Ovary (tissue), 9 donors: ENCODE results near the gene ARL2BP. TPM values are rescaled to one million over a fixed set of nuclear protein-coding genes. Genes with fewer than 3 reads are reported as not detected.

Experiments used
- DNase-seq, 5 donors: peaks; one replicate each; pipeline ENCODE4 v3.0.0-alpha.2; 2019 to 2020
- H3K27ac ChIP-seq, 2 donors: fragments of 200-600 bp; one replicate each; pipeline versions ENCODE4 v1.5.1 to v1.8.0; 2019 to 2022
- H3K27me3 ChIP-seq: fragments of 200-600 bp; one replicate; pipeline ENCODE4 v1.8.0; 2022
- H3K36me3 ChIP-seq: fragments of 200-600 bp; sonication (generic); one replicate; pipeline ENCODE4 v1.5.1; 2019
- H3K4me1 ChIP-seq: one replicate; pipeline ENCODE4 v1.8.1; 2013; ENCODE audit warnings: mild to moderate bottlenecking, moderate library complexity; ENCODE audit not compliant: insufficient read depth
- H3K4me3 ChIP-seq: fragments of 200-600 bp; sonication (generic); one replicate; pipeline ENCODE4 v1.5.1; 2017
- H3K9me3 ChIP-seq, 2 donors: fragments of 200-600 bp in 1 of 2; sonication (generic) in 1 of 2; one replicate each; pipeline versions ENCODE4 v1.5.1 to v1.8.1; 2013 to 2019; ENCODE audit warnings: mild to moderate bottlenecking in 1 of 2, moderate library complexity in 1 of 2
- EP300 ChIP-seq: sonication (generic); formaldehyde crosslinking; IDR thresholded peaks from one replicate; pipeline ENCODE4 v1.6.1; 2017; ENCODE audit warnings: antibody characterized with exemption
- POLR2A ChIP-seq: fragments of 450-650 bp; IDR thresholded peaks from one replicate; pipeline ENCODE4 v1.6.1; 2017; ENCODE audit warnings: antibody characterized with exemption, mild to moderate bottlenecking, moderate library complexity
- WGBS, 3 donors: extraction: QIAGEN DNeasy Blood & Tissue Kit in 1 of 3; methylation state at CpG; one replicate each; pipeline versions ENCODE4 v1.1.5 to v1.1.7; 2013 to 2017; 5-methylcytosine and 5-hydroxymethylcytosine counted together
- intact Hi-C, 4 donors: fragments of 100-400 bp; cut with DNase I; formaldehyde crosslinking; loops; one replicate each; pipeline versions ENCODE4 v1.11.0 to v1.15.1; 2022 to 2023
- polyA plus RNA-seq, 2 donors: library from polyadenylated mRNA; stranded (reverse); fragments of 200-250 nt in 1 of 2; fragments of 350-450 nt in 1 of 2; fragmentation: Illumina TruSeq in 1 of 2; extraction: RNeasy Lipid Tissue Mini Kit (QIAGEN cat#74804) in 1 of 2; gene quantifications; one replicate each; pipeline ENCODE4 v1.2.3, GENCODE V29; 2013 to 2014
- total RNA-seq, 7 donors: library from RNA; depleted of rRNA in 2 of 7; stranded (reverse); fragments of >200 nt in 2 of 7; fragmentation: NEBNext Ultra II Directional in 3 of 7; extraction: Animal tissue kit (Norgen Biotek cat#: 25700) in 3 of 7; gene quantifications; one replicate each; pipeline versions ENCODE4 v1.1.0 to v1.2.4, GENCODE V29; 2016 to 2023
- TF ChIP-seq, protein P1 (sequence below), 3 donors: fragments of 450-650 bp in 2 of 3; fragments of 200-600 bp in 1 of 3; IDR thresholded peaks; one replicate each; pipeline versions ENCODE4 v1.5.1 to v1.8.0; 2016 to 2022; ENCODE audit warnings: antibody characterized with exemption in 3 of 3, mild to moderate bottlenecking in 1 of 3
- donor health status: DM: no; HTN: no; CAD: no; lungs with moderate emphysema.
- donor health status: DM: no; HTN: no; CAD: no.
- donor health status: Bipolar disorder and iron deficiency.
- donor health status: DM: yes; HTN: yes; CAD: no.
- donor health status: DM: no; HTN: no; CAD: no.
- donor health status: DM: yes; HTN: yes; CAD: no.

Gene ARL2BP
- total and polyA plus RNA-seq, 9 donors: 45.3 to 88.0 (median 57.7) TPM

DNA sequence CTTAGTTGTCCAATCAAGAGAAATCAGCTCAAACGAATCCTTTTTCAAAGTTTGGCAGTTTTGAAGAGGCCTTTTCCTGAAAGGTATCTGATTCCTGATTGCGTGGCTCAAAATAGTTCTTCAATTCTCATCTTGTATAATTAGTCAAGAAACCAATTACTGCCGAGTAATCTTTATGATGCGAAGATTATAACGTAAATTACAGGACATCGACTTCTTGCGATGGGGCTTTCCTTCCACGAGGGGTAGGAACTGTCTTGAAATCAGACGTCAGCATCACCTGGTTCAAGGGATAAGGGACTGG is 644 bp upstream of the ARL2BP start:
- Histone ChIP-seq H3K4me1 (peaks cover 3% of the 10 kb centered on the region), H3K27me3 (no peaks in the 10 kb centered on the region), H3K27ac (peak overlapping the region in 1 of 2 donors; percentile 80), H3K9me3 (no peaks in the 10 kb centered on the region), H3K36me3 (no peaks in the 10 kb centered on the region), H3K4me3 (peak overlapping the region; percentile 84)
- no peak for TF ChIP-seq EP300
- TF ChIP-seq, protein P1, sequence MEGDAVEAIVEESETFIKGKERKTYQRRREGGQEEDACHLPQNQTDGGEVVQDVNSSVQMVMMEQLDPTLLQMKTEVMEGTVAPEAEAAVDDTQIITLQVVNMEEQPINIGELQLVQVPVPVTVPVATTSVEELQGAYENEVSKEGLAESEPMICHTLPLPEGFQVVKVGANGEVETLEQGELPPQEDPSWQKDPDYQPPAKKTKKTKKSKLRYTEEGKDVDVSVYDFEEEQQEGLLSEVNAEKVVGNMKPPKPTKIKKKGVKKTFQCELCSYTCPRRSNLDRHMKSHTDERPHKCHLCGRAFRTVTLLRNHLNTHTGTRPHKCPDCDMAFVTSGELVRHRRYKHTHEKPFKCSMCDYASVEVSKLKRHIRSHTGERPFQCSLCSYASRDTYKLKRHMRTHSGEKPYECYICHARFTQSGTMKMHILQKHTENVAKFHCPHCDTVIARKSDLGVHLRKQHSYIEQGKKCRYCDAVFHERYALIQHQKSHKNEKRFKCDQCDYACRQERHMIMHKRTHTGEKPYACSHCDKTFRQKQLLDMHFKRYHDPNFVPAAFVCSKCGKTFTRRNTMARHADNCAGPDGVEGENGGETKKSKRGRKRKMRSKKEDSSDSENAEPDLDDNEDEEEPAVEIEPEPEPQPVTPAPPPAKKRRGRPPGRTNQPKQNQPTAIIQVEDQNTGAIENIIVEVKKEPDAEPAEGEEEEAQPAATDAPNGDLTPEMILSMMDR (IDR thresholded peaks at IDR 0.05): no peak
- TF ChIP-seq POLR2A: no peak
- intact Hi-C loops: loop anchor here in 1 of 4 donors (5.0 kb wide), 1 partner anchor 52 kb away; no protein-coding TSS in a partner anchor
- WGBS, 3 donors: 4 to 10% (median 5%) methylated on average over 9 of the region's 9 CpGs
- DNase-seq: no peak

DNA sequence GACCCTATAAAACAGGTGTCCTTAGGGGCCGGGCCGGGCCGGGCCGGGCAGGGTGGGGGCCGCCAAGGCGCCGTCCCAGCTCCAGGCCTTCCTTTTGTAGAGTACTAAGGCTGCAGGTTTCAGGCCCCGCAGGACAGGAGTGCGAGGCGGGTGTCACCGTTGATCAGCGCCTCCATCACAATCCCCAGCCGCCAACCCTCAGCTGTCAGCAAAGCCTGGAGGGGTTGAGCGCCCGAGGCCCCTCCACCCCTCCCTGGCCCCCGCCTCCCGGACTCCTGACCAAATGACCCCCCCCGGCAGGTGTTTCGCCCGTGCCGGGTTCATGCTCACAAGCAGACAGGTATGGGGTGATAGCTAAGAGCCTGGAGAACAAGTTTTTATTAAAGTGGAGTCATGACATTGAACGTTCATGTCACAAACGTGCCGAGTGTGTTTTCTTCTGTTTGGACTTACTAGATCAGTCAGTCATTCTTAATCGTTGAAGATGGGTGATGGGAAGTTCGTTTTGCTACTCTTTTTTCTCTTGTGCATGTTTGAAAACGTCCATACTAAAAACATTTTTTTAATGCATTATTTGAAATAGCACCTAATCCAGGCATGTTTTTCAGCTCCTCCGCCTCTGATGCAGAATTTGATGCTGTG is 534 bp downstream of the ARL2BP start:
- WGBS, 3 donors: 2 to 4% (median 4%) methylated on average over 25 to 28 of the region's 28 CpGs
- intact Hi-C loops: loop anchor here in 1 of 4 donors (2.0 kb wide), 1 partner anchor 55 kb away; no protein-coding TSS in a partner anchor
- H3K4me3 ChIP-seq: peak overlapping the region; percentile 84
- peak overlapping the region; percentile 22 to 80 for H3K27ac ChIP-seq
- peak in 2 of 5 donors; percentile 49 to 65 for DNase-seq
- H3K9me3 ChIP-seq: no peaks in the 10 kb centered on the region
- TF ChIP-seq POLR2A (no peak), EP300 (no peak)
- TF ChIP-seq, protein P1 (IDR thresholded peaks at IDR 0.05): no peak
- peaks cover 3% of the 10 kb centered on the region for H3K4me1 ChIP-seq
- no peaks in the 10 kb centered on the region for H3K27me3 ChIP-seq
- no peaks in the 10 kb centered on the region for H3K36me3 ChIP-seq

DNA sequence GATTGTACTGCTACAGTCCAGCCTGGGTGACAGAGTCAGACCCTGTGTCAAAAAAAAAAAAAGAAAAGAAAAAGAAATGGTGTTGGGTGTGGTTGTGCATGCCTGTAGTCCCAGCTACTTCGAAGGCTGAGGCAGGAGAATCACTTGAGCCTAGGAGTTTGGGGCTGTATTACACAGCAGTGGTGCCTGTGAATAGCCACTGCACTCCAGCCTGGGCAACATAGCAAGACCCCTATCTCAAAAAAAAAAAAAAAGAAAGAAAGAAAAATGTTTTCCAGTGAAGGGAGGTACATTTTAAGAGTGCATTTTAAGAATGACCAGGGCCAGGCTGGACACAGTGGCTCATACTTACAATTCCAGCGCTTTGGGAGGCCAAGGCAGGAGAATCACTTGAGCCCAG is 6.3 kb downstream of the ARL2BP start:
- H3K4me3 ChIP-seq: no peak overlapping the region
- no peak for DNase-seq
- no peak overlapping the region for H3K27ac ChIP-seq
- 97 to 100% (median 99%) methylated on average over 2 of the region's 2 CpGs for WGBS, 3 donors
- intact Hi-C loops: no loop called here
- TF ChIP-seq POLR2A: no peak
- TF ChIP-seq EP300: no peak
- TF ChIP-seq, protein P1 (IDR thresholded peaks at IDR 0.05): no peak
- no peaks in the 10 kb centered on the region for H3K9me3 ChIP-seq
- H3K36me3 ChIP-seq: no peaks in the 10 kb centered on the region
- no peaks in the 10 kb centered on the region for H3K4me1 ChIP-seq
- H3K27me3 ChIP-seq: no peaks in the 10 kb centered on the region

DNA sequence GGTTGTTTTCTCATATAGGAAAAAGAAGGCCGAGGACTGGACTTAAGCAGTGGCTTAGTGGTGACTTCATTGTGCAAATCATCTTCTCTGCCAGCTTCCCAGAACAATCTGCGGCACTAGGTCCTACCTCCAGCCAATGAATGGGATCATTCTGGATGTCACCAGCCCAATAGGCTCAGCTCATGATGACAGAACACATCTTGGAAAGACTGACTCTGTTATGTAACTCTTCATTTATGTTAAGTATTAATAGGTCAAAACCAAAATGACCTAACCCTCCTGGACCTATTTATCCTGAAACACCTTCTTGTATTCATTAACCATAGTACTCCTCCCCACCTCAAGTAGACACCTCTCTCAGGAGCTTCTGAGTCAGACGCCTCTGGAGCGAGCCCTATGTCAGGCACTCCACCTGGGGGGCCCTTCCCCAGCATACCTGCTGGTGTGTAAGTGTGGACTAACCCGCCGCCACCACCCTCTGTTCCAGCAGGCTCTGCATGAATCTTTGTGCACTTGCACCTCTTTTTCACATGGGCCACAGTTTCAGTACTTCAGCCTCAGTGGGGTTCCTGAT is 7.2 kb downstream of the ARL2BP start:
- intact Hi-C loops: no loop called here
- no peaks in the 10 kb centered on the region for H3K4me1 ChIP-seq
- WGBS, 3 donors: 92 to 97% (median 93%) methylated on average over 6 of the region's 6 CpGs
- H3K27ac ChIP-seq: no peak overlapping the region
- H3K36me3 ChIP-seq: no peaks in the 10 kb centered on the region
- no peaks in the 10 kb centered on the region for H3K27me3 ChIP-seq
- no peaks in the 10 kb centered on the region for H3K9me3 ChIP-seq
- TF ChIP-seq POLR2A: no peak
- TF ChIP-seq, protein P1 (IDR thresholded peaks at IDR 0.05): no peak
- no peak for TF ChIP-seq EP300
- no peak for DNase-seq
- no peak overlapping the region for H3K4me3 ChIP-seq
